Mucosa of descending colon (tissue), 3 donors: ENCODE data around the gene ABCD3. TPM values are rescaled to one million over a fixed set of nuclear protein-coding genes. Genes with fewer than 3 reads are reported as not detected.

Source experiments
- ATAC-seq: fragments of 200-7000 bp; cut with Tn5 transposase; one replicate; pipeline ENCODE4 v1.9.1; 2020; ENCODE audit warnings: mild to moderate bottlenecking, moderate library complexity
- DNase-seq, 3 donors: peaks; one replicate each; pipeline ENCODE4 v3.0.0-alpha.2; 2020
- H3K36me3 ChIP-seq: fragments of 200-600 bp; one replicate; pipeline ENCODE4 v1.8.0; 2021; ENCODE audit warnings: low read depth, mild to moderate bottlenecking
- H3K4me1 ChIP-seq: fragments of 200-600 bp; one replicate; pipeline ENCODE4 v1.8.0; 2021; ENCODE audit warnings: low read depth, mild to moderate bottlenecking
- H3K4me3 ChIP-seq: fragments of 200-600 bp; one replicate; pipeline ENCODE4 v1.8.0; 2021; ENCODE audit warnings: mild to moderate bottlenecking
- H3K9me3 ChIP-seq: fragments of 200-600 bp; one replicate; pipeline ENCODE4 v1.8.0; 2021; ENCODE audit warnings: mild to moderate bottlenecking
- intact Hi-C, 2 donors: fragments of 100-400 bp; cut with DNase I in 1 of 2; cut with micrococcal nuclease in 1 of 2; formaldehyde crosslinking; loops; one replicate each; pipeline versions ENCODE4 v1.11.0 to v1.11.1; 2022; cut with DNase I, micrococcal nuclease
- total RNA-seq, 3 donors: library from RNA; stranded (reverse); fragmentation: NEBNext Ultra II Directional in 2 of 3; extraction: Animal tissue kit (Norgen Biotek cat#: 25700) in 2 of 3; gene quantifications; one replicate each; pipeline versions ENCODE4 v1.2.1 to v1.2.4, GENCODE V29; 2021 to 2023
- TF ChIP-seq, protein P1 (sequence below): fragments of 200-600 bp; IDR thresholded peaks from one replicate; pipeline ENCODE4 v1.8.0; 2022; ENCODE audit warnings: antibody characterized with exemption, mild to moderate bottlenecking
- donor health status: DM: no; HTN: no; CAD: no; lungs with moderate emphysema.
- donor health status: DM: no; HTN: no; CAD: no.
- donor health status: DM: no; HTN: yes; CAD: no.

ABCD3 gene
- total RNA-seq, 3 donors from 2014 or later, result 67.9 to 102 (median 99.3) TPM

DNA sequence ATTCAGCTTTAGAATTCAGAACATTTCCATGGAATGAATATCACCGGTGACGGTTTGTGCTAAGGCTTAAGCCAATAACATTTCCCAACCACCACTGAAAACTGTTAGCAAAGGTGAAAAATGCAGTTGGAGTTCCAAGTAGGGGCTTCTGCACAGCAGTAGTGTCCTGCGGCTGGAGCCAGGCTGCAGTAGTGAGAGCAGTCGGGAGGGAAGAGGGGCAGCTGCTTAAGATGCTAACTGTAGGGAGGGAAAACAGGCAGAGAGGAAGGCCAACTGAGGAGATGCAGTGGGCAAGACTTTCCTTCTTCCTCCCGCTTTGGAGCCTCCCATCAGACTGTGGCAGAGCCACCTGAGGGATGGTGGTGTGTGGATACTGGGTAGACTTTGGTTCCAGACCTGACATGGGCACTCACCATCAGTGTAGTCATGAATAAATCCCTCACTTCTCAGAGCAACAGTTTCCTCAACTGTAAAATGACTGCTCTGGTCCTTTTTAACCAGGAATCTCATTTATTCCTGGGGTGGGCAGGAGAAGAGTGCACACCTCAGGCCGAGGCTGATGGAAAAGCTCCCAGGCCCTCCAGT, 120.1 kb downstream of the ABCD3 start:
- intact Hi-C loops, result loop anchor here in 1 of 2 donors (5.0 kb wide), 1 partner anchor 259 kb away; no protein-coding TSS in a partner anchor
- TF ChIP-seq, protein P1, sequence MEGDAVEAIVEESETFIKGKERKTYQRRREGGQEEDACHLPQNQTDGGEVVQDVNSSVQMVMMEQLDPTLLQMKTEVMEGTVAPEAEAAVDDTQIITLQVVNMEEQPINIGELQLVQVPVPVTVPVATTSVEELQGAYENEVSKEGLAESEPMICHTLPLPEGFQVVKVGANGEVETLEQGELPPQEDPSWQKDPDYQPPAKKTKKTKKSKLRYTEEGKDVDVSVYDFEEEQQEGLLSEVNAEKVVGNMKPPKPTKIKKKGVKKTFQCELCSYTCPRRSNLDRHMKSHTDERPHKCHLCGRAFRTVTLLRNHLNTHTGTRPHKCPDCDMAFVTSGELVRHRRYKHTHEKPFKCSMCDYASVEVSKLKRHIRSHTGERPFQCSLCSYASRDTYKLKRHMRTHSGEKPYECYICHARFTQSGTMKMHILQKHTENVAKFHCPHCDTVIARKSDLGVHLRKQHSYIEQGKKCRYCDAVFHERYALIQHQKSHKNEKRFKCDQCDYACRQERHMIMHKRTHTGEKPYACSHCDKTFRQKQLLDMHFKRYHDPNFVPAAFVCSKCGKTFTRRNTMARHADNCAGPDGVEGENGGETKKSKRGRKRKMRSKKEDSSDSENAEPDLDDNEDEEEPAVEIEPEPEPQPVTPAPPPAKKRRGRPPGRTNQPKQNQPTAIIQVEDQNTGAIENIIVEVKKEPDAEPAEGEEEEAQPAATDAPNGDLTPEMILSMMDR, result no peak
- Histone ChIP-seq H3K4me1 (peaks cover 3% of the 10 kb centered on the region), H3K36me3 (no peaks in the 10 kb centered on the region), H3K9me3 (no peaks in the 10 kb centered on the region), H3K4me3 (no peak overlapping the region)
- DNase-seq, result no peak
- no peak for ATAC-seq

DNA sequence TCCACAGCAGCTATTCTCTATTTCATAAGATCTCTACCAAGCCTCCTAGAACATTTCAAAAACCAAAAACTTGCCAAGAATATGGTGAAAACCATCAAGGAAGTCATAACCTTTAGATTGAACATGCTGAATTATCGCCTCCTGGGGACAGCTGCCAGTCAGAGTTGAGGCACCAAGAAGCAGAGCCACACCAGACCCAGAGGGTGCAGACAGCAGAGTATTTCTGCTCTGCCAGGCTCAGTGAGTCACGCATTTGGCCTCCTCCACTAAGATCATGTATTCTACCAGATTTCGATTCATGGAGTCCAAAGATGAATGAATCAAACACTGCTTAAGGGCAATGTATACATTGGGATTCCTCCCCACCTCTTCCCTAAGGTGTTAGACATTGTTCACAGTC, 121.3 kb downstream of the ABCD3 start:
- TF ChIP-seq, protein P1, result no peak
- ATAC-seq, result no peak
- intact Hi-C loops, result loop anchor here in 1 of 2 donors (5.0 kb wide), 1 partner anchor 258 kb away; no protein-coding TSS in a partner anchor
- Histone ChIP-seq H3K36me3 (no peaks in the 10 kb centered on the region), H3K4me1 (peaks cover 3% of the 10 kb centered on the region), H3K9me3 (no peaks in the 10 kb centered on the region), H3K4me3 (no peak overlapping the region)
- DNase-seq, result no peak

DNA sequence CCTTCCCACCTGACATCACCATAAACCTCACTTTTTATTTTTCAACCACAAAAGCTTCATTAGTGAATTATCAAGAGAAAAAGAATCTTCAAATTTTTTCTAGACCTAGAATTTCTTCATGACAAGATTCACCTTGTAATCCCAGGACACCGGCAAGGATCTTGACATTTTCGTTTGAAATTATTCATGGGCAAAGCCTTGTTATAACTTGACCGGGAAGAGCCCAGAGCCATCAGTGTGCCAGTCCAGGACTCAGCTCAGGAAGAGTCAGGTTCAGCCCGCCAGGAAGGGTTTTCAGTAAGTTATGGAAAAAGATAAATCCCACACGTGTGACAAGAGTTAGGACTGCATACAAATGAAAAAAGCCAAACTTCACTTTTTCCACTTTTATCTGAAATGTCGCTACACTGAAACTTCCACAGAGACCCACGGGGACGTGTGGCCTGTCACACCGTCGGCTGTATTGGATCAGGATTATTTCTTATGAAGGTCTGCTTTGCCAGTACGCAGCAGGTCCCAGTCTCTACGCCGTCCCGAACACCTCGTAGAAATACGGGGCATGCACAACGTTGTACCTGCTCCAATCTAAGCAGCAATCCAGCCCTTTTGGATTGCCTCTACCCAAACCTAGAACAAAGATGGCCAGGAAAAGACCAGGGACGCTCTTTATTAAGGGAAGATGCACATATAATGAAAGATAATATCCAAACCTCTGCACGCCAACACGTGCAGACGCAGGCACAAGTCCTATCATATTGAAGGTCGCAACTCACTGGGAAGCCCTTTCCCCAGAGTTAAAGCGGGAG, 122.5 kb downstream of the ABCD3 start:
- TF ChIP-seq, protein P1, result no peak
- Histone ChIP-seq H3K9me3 (no peaks in the 10 kb centered on the region), H3K36me3 (no peaks in the 10 kb centered on the region), H3K4me3 (peak overlapping the region; percentile 71), H3K4me1 (peaks cover 3% of the 10 kb centered on the region)
- ATAC-seq, result no peak
- no peak for DNase-seq
- intact Hi-C loops, result loop anchor here in 1 of 2 donors (10.0 kb wide), 1 partner anchor 64 kb away; no protein-coding TSS in a partner anchor

DNA sequence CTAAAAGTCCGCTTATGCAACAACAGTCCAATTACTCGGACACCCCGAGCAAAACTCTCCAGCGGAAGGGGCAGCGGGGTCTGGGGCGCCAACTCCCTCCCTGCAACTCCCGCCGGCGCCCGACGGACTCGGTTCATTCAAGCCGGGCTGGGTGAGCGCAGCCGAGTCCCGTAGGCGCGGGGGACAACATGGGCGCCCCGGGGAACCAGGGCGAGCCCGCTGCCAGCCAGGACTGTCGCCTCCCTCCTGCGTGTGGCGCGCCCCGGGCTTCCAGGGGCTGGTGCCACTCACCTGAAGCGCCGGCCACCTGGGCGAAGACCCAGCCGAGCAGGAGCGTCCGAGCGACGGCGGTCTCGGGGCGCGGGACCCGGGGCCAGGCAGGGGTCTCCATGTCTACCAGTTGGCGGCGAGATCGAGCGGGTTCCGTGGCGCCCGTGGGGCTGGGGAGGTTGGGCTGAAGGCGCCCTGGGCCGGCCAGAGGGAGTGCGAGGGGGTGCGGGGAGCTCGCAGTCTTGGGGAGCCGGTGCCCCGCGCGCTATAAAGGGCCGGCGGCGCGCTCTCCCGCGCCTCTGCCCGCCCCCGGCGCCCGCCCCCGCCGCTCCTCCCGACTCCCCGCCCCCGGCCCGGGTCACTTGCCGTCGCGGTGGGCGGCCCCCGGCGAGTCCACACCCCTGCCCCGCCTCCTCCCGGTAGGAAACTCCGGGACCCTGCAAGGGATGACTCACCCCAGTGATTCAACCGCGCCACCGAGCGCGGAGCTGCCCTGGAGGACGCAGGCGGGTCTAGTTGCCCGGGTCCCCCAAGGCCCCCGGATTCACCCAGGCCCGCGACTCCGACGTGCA, 123.3 kb downstream of the ABCD3 start, which contains the start of gene F3:
Gene F3 (minus strand): TSS at position 514 of the 842 bp plus-strand sequence. CDS start 123 bp downstream, at position 391.
- Histone ChIP-seq H3K36me3 (no peaks in the 10 kb centered on the region), H3K4me3 (peak within 1 kb of the TSS; percentile 71), H3K9me3 (no peaks in the 10 kb centered on the region), H3K4me1 (peaks cover 3% of the 10 kb centered on the region)
- peak; percentile 93 to 96 (median 94) for DNase-seq
- TF ChIP-seq, protein P1, result no peak
- intact Hi-C loops, result loop anchor here in 1 of 2 donors (10.0 kb wide), 1 partner anchor 63 kb away; no protein-coding TSS in a partner anchor
- peak; percentile 97 for ATAC-seq
